ENCODE results near the gene TP53BP2.

Gene TP53BP2

DNA sequence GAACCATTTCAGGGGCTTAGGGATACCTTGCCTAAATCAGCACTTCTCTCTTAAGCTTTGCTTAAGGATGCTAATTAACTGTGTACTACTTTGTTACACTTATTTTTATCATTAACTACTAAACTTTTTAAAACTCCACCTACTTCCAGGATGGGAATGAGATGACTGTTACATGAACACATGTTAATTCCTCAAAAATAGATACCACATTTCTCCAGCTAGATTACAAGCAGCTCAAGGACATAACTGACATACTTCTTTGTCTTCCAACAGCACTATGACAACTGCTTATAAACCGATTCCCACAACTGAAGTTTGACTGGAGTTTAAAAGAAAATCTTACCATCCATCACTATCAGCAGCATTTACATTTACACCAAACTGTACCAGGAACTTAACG lies 53.7 kb downstream of the TP53BP2 start:
- CTCF ChIA-PET: interaction anchor here (0.6 kb wide), 1 partner anchor 238 kb away, joined by 5 read pairs; no protein-coding TSS in a partner anchor
- POLR2A ChIA-PET: no interaction called here
- no peak for DNase-seq (ENCODE audit: extremely low spot score)
- TF ChIP-seq PKNOX1 (IDR thresholded peaks at IDR 0.05) (no peak), LEF1 (IDR thresholded peaks at IDR 0.05; ENCODE audit: borderline replicate concordance) (no peak), FOXM1 (IDR thresholded peaks at IDR 0.05; ENCODE audit: borderline replicate concordance) (no peak), ELF4 (IDR thresholded peaks at IDR 0.05) (no peak), NFRKB (IDR thresholded peaks at IDR 0.05) (no peak), FOXA1 (IDR thresholded peaks at IDR 0.05) (no peak), TARDBP (IDR thresholded peaks at IDR 0.05) (no peak), FOXK2 (IDR thresholded peaks at IDR 0.05) (no peak), SUZ12 (IDR thresholded peaks at IDR 0.05) (no peak), ARNT (IDR thresholded peaks at IDR 0.05) (no peak), HDGF (IDR thresholded peaks at IDR 0.05; ENCODE audit: borderline replicate concordance) (no peak), L3MBTL2 (conservative IDR thresholded peaks at IDR 0.05) (no peak)

GRCh38 chr1:223788746-223789415 lies 56.9 kb downstream of the TP53BP2 start:
- TF ChIP-seq SP1 (IDR thresholded peaks at IDR 0.05) (no peak), TARDBP (IDR thresholded peaks at IDR 0.05) (no peak), L3MBTL2 (conservative IDR thresholded peaks at IDR 0.05) (no peak), ZNF384 (IDR thresholded peaks at IDR 0.05) (no peak), FOXA1 (IDR thresholded peaks at IDR 0.05) (no peak)
- POLR2A ChIA-PET: no interaction called here
- CTCF ChIA-PET: interaction anchor here (1.0 kb wide), 1 partner anchor 93 kb away, joined by 3 read pairs; no protein-coding TSS in a partner anchor
- DNase-seq (ENCODE audit: extremely low spot score): no peak

- TF ChIP-seq FOXM1 (IDR thresholded peaks at IDR 0.05; ENCODE audit: borderline replicate concordance) (no peak), BHLHE40 (IDR thresholded peaks at IDR 0.05; ENCODE audit: borderline replicate concordance) (no peak), FOXK2 (IDR thresholded peaks at IDR 0.05) (no peak), PKNOX1 (IDR thresholded peaks at IDR 0.05) (no peak), ARNT (IDR thresholded peaks at IDR 0.05) (no peak), LEF1 (IDR thresholded peaks at IDR 0.05; ENCODE audit: borderline replicate concordance) (no peak), FOXA1 (IDR thresholded peaks at IDR 0.05) (no peak), SUZ12 (IDR thresholded peaks at IDR 0.05) (no peak), TARDBP (IDR thresholded peaks at IDR 0.05) (no peak), CTBP1 (IDR thresholded peaks at IDR 0.05; ENCODE audit: borderline replicate concordance) (no peak), NFRKB (IDR thresholded peaks at IDR 0.05) (no peak), SP1 (IDR thresholded peaks at IDR 0.05) (no peak), L3MBTL2 (conservative IDR thresholded peaks at IDR 0.05) (no peak), HDGF (IDR thresholded peaks at IDR 0.05; ENCODE audit: borderline replicate concordance) (no peak), ZNF384 (IDR thresholded peaks at IDR 0.05) (no peak), ELF4 (IDR thresholded peaks at IDR 0.05) (no peak)
- POLR2A ChIA-PET: no interaction called here
- DNase-seq (ENCODE audit: extremely low spot score): no peak
- CTCF ChIA-PET: no interaction called here
Measured at GRCh38 chr1:223785808-223786207, 59.9 kb downstream of the TP53BP2 start.

GRCh38 chr1:223784541-223784940 lies 61.2 kb downstream of the TP53BP2 start:
- POLR2A ChIA-PET: interaction anchor here (1.1 kb wide), 1 partner anchor 9 kb away, joined by 3 read pairs; no protein-coding TSS in a partner anchor
- no peak for DNase-seq (ENCODE audit: extremely low spot score)
- TF ChIP-seq NFRKB (IDR thresholded peaks at IDR 0.05) (no peak), ARNT (IDR thresholded peaks at IDR 0.05) (no peak), FOXA1 (IDR thresholded peaks at IDR 0.05) (no peak), SP1 (IDR thresholded peaks at IDR 0.05) (no peak), ELF4 (IDR thresholded peaks at IDR 0.05) (no peak), FOXK2 (IDR thresholded peaks at IDR 0.05) (no peak), SUZ12 (IDR thresholded peaks at IDR 0.05) (no peak), LEF1 (IDR thresholded peaks at IDR 0.05; ENCODE audit: borderline replicate concordance) (no peak)
- CTCF ChIA-PET: no interaction called here

DNA sequence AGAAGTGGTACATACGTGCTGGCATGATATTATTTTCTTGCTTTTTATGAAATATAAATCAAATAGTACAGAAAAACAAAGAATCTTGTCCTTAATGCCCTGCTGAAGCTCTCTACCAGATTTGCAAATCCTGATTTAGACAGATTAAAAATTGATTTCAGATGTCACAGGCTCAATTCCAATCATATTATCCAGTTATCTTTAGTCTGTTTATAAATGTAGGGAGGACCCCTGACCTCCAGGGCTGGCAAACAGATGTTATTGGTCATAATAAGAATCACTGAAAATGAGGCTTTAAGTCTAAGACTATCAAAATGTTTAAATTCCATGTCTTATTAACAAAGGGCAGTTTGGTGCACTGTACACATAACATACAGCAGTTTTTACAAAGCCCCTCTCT lies 62.1 kb downstream of the TP53BP2 start:
- TF ChIP-seq FOXA1 (IDR thresholded peaks at IDR 0.05): no peak
- no peak for TF ChIP-seq PKNOX1 (IDR thresholded peaks at IDR 0.05)
- TF ChIP-seq ELF4 (IDR thresholded peaks at IDR 0.05): no peak
- no peak for TF ChIP-seq LEF1 (IDR thresholded peaks at IDR 0.05; ENCODE audit: borderline replicate concordance)
- TF ChIP-seq SP1 (IDR thresholded peaks at IDR 0.05): no peak
- TF ChIP-seq BHLHE40 (IDR thresholded peaks at IDR 0.05; ENCODE audit: borderline replicate concordance): no peak
- CTCF ChIA-PET: no interaction called here
- POLR2A ChIA-PET: interaction anchor here (1.1 kb wide), 1 partner anchor 8 kb away, joined by 3 read pairs; no protein-coding TSS in a partner anchor
- no peak for DNase-seq (ENCODE audit: extremely low spot score)

GRCh38 chr1:223780949-223781348 lies 64.8 kb downstream of the TP53BP2 start:
- DNase-seq (ENCODE audit: extremely low spot score): no peak
- POLR2A ChIA-PET: interaction anchor here (1.0 to 1.6 kb wide), 2 partner anchors 9 to 65 kb away, joined by 4 read pairs; partner anchors contain the start of gene TP53BP2
- CTCF ChIA-PET: no interaction called here
- no peak for TF ChIP-seq NFRKB (IDR thresholded peaks at IDR 0.05)
- TF ChIP-seq SP1 (IDR thresholded peaks at IDR 0.05): no peak
- TF ChIP-seq HDGF (IDR thresholded peaks at IDR 0.05; ENCODE audit: borderline replicate concordance): no peak

All from HEK293T (cell line).